Peyer's patch (tissue), 4 donors: Measurements from ENCODE around the gene MFN2.

Experiments
- CTCF ChIP-seq, 6 experiments: fragments of 450-650 bp in 4 of 6; fragments of 200-600 bp in 2 of 6; sonication (generic) in 1 of 6; IDR thresholded peaks; one replicate each; pipeline ENCODE4 v1.5.1; 2017 to 2019; ENCODE audit warnings: antibody characterized with exemption in 6 of 6, mild to moderate bottlenecking in 3 of 6, moderate library complexity in 1 of 6
- POLR2A ChIP-seq, 2 donors: fragments of 450-650 bp; IDR thresholded peaks; one replicate each; pipeline ENCODE4 v1.5.1; 2017; ENCODE audit warnings: antibody characterized with exemption in 2 of 2, mild to moderate bottlenecking in 2 of 2, moderate library complexity in 2 of 2

- no peak for TF ChIP-seq CTCF (IDR thresholded peaks at IDR 0.05)
- no peak for TF ChIP-seq POLR2A (IDR thresholded peaks at IDR 0.05)
These were observed 19.5 kb upstream of the MFN2 start for GRCh38 chr1:11960715-11961114.
